Activated CD4-positive, CD25-positive, alpha-beta regulatory T cell treated with anti-CD3 and anti-CD28 coated beads, Interleukin-2, amount 50 U/mL, for 16 hours (primary cell): ENCODE results near the gene JPT2.
"Not testable (repeated sequence)": the region's sequence is repeated elsewhere in the genome, so short reads cannot be mapped to it uniquely, and the experiment has no call there.

Experiments used
- DNase-seq: peaks from one replicate; pipeline ENCODE4 v3.0.0-alpha.2; 2020; ENCODE audit warnings: low read depth, low spot score

Gene JPT2

GRCh38 chr16:1674751-1675664 lies 3.1 kb upstream of the JPT2 start:
- no peak for DNase-seq

GRCh38 chr16:1676661-1677060 lies 1.4 kb upstream of the JPT2 start:
- no peak for DNase-seq

GRCh38 chr16:1677339-1677738 lies 740 bp upstream of the JPT2 start:
- DNase-seq = no peak

GRCh38 chr16:1678500-1679098 lies 520 bp downstream of the JPT2 start:
- peak; percentile 22 for DNase-seq

GRCh38 chr16:1680361-1680760 lies 2.3 kb downstream of the JPT2 start:
- no peak for DNase-seq

DNA sequence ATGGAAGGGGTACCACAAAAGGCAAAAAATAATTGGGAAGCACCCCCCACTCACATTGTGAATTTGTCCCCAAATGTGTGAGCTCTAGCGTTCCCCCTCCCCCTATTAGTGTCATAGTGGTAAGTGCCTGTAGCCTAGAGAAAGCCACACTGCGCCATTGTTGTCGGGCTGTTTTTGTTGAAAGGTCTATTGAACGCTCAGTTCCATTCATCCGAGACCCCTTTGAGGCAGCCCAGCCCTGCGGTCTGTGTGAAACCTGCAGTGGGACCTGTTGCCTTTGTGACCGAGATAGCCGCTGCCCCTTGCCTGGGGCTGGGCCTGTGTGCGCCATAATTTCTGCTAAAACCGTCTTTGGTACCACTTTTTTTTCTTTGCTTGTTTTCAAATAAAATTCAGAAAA lies 3.0 kb downstream of the JPT2 start:
- no peak for DNase-seq

DNA sequence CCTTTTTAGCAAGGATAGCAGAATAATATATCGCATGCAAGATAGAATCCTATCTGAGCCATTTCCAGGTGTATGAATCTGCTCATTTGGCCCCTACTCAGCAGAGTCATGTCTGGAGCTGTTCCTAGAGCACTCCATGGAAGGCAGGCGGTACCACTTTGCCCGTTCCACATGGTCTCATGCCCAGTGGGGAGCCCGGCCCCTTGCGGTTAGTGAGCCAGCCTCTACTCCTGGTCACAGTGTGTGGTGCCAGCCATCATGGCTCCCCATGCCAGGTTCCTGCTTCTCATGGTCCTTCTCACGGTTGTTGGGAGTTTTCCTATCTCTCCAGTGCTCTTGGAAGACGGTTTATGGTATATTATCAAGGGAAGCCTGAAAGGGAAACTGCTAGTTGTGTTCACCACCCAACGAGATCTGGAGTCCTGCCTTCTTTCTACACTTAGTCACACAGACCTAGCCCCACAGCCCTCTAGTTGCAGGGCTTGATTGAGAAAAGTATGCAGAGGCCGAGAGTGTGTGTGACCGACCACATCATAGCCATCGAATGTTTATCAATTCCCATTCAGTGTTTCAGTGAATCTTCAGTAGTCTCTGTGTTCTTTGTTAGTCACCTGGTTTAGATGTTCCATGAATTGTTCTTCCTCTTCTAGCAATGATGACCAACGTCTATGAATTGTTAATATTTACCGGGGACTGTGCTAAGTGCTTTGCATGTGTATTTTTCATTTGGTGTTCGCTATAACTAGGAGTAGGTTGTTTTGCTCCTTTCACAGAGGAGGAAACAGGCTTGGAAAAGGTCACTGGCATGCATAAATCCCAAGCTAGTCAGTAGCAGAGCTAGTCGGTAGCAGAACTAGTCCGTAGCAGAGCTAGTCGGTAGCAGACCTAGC lies 9.6 kb downstream of the JPT2 start:
- no peak for DNase-seq

DNA sequence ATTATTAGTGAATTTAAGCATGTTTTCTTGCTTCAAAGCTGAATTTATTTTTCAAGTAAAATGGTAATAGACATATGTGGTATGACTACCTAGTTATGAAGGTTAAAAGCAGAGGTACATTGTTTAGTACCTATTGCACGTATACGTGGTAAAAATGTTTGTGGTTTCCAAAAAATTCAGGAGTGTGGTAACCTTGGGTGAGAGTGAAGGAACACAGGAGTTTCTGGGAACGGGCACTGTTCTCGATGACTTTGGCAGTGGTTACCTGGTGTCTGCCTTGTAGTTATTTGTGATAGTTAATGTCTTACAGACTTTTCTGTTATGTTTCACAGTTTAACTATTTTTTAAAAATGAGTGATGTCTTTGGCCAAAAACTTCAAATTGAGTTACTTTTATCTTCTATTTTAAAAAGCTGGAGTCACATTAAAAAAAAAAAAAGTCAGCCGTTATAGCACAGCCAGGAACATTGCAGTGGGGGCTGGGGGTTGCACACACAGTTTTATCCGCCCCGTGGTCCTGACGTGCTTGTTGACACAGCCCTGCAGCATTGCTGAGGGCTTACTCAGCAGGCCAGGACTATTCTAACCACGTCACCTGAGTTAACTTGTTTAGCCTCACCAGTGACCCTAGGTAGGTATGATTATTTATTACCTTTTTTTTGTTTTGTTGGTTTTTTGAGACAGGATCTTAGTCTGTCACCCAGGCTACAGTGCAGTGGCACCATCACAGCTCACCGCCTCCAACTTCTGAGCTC lies 10.9 kb downstream of the JPT2 start:
- no peak for DNase-seq

DNA sequence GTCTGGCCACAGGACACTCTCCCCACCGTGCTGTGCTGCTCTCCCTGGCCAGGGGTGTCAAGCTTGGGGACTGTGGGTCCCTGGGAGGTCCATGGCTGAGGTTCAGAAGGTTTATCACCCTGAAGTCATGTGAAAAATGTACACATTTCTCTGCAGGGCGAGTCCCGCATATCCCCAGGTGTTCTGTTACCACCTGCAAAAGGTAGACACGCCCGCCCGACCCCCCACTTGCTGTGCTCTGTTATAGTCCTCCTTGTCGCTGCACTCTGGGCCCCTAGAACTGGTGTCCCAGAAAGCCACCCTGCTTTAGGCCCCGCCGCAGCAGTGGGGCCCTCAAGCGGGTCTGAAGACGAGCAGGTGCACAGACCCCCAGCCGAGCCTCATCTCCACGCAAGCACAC lies 11.8 kb downstream of the JPT2 start:
- DNase-seq = no peak

DNA sequence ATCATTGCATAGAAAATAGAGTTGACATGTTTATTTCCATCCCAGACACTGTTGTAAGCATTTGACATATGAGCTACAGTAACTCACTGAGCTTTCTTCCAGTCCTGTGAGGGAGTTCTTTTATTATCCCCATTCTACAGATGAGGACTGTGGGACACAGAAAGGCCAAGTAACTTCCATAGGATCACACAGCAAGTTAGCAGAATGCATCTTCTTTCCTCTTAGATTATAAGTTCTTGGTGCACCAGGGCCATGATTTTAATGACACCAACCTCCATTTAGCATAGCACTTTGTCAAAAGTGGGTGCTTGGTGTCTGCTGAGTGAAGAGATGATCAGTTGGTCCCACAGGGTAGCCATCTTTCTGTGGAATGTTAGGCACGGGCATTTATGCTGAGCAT lies 12.7 kb downstream of the JPT2 start:
- no peak for DNase-seq

DNA sequence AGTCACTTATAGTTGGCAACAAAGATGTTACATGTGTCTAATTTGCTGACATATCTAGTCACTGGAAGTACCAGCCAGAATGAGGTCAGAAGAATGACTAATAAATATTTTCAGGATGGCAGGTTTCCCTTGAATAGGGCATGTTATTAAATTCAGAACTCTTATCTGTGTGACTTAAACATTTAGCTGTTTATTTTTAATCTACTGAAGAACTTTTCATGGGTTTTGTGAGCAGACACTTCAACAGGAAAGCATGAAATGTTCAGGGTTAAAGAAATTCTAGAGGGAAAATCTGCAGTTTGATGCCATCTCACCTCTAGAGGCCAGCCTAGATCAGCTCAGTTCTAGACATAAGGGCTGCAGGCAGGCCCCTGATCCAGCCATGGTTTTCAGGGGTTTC lies 13.2 kb downstream of the JPT2 start:
- no peak for DNase-seq

DNA sequence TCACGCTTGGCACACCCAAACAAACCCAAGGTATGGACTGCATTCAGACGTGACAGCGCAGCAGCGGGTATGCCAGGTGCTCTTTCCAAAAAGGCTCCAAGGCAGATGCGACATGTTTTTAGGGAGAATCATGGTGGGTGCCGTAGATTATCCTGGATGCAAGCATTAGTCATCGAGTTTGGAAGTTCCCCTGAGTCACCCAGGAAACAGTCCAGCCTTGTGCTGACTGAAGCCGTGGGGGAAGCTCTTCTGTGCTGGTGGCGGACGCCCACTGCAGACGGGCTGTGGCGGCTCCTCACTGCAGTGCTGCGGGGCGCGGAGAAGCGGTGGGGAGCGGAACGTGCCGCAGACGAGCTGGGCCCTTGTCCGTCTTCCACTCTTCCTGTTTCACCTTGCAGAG lies 13.9 kb downstream of the JPT2 start:
- DNase-seq = no peak

- no peak for DNase-seq
Observed at GRCh38 chr16:1696863-1697262, 18.8 kb downstream of the JPT2 start.

DNA sequence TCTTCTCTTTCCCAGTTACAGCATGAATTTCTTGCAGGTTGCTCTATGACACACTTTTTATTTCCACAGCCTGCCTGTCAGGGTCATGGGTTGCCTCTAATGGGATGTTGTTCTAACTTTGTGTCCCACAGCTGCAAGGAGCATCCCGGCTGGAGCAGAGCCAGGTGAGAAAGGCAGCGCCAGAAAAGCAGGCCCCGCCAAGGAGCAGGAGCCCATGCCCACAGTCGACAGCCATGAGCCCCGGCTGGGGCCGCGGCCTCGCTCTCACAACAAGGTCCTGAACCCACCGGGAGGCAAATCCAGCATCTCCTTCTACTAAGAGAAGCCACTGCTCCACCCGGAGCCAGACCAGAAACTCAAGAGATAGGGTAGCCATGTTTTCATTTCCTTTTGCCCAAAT lies 20.6 kb downstream of the JPT2 start:
- no peak for DNase-seq

- DNase-seq = no peak
Observed at GRCh38 chr16:1700246-1700645, 22.2 kb downstream of the JPT2 start.

GRCh38 chr16:1701216-1701878 lies 23.3 kb downstream of the JPT2 start:
- DNase-seq = no peak

DNA sequence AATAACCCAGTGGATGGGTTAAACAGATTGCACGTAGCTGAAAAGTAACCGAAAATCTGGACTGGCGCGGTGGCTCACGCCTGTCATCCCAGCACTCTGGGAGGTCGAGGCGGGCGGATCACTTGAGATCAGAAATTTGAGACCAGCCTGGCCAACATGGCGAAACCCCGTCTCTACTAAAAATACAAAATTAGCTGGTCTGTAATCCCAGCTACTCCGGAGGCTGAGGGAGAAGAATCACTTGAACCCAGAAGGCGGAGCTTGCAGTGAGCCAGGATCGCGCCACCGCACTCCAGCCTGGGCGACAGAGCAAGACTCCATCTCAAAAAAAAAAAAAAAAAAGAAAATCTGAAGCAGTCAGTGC lies 27.2 kb downstream of the JPT2 start:
- not testable (repeated sequence) for DNase-seq

- DNase-seq = peak; percentile 91
Observed at GRCh38 chr16:1705688-1706385, 27.8 kb downstream of the JPT2 start, which contains the start of gene MAPK8IP3. MAPK8IP3 (plus strand) TSS chr16:1706195; CDS start chr16:1706340, 145 bp downstream.

- no peak for DNase-seq
Observed at GRCh38 chr16:1706386-1707192, 28.5 kb downstream of the JPT2 start.
